ENCODE data around the gene WBP1. TPM values are rescaled to one million over a fixed set of nuclear protein-coding genes. Genes with fewer than 3 reads are reported as not detected.
"Not testable (repeated sequence)": the region's sequence is repeated elsewhere in the genome, so short reads cannot be mapped to it uniquely, and the experiment has no call there.

WBP1 gene
- total RNA-seq, 2 experiments from 2014 or later: 66.8 to 69.6 TPM

DNA sequence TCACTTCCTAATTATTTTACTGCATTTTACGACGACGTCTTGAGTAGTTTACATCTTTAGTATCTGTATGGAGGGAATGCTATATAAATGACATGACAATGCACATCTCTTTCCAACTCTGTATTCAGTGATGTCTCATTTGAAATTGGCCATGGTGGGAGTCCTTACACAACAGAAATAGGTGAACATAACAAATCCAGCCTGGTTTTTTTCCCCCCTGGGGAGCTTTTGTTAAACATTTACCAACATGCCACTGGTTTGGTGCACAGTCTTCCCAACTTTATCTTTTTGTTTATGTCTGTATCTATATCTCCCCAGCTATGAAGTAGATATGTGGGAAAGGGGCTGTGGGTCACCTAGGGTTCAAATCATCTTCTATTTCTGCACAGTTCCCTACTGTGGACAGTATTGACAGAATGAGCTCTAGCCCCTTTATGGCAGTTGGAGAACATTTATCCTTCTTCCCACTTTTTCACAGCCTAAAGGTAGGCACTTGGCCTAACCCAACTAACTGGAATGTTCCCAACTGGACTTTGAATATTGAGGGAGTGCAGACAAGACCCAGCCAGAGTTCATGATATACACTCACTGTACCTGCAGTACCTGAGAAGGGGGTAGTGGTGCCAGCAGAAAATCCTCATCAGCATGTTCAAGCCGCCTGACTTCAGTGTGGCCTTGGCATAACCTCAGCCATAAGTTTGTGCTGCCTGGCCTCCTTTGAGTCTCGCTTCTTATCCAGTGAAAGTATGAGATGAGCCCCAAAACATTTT lies 10.8 kb upstream of the WBP1 start:
- Mint-ChIP-seq H3K27ac (no peak overlapping the region), H3K9me3 (no peaks in the 10 kb centered on the region), H3K27me3 (peaks cover 38% of the 10 kb centered on the region), H3K4me3 (no peak overlapping the region), H3K4me1 (peaks cover 3% of the 10 kb centered on the region), H3K36me3 (no peaks in the 10 kb centered on the region)
- POLR2A ChIA-PET: interaction anchor here (0.7 kb wide), 1 partner anchor 10 kb away, joined by 3 read pairs; no protein-coding TSS in a partner anchor
- ATAC-seq (ENCODE audit: low read depth) (no peak), DNase-seq (no peak)

DNA sequence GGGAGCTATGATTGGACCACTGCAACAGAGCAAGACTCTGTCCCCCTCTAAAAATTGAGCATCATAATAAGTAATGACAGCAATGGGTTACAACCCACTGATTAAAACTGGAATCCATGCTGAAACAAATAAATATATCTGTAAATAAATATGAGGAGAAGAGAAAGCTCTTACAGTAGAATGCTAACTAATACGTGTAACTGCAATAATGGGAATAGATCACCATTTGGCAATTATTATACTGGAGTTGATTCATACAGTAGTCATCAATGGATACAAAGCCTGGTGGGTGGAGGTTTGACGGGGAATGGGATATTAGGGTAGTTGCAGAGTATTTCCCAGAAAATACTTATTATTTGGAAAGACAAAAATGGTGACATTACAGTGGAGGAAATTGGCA lies 9.5 kb upstream of the WBP1 start:
- no peaks in the 10 kb centered on the region for H3K9me3 Mint-ChIP-seq
- DNase-seq (no peak), ATAC-seq (ENCODE audit: low read depth) (no peak)
- peaks cover 27% of the 10 kb centered on the region for H3K27me3 Mint-ChIP-seq
- H3K4me3 Mint-ChIP-seq: no peak overlapping the region
- no peak overlapping the region for H3K27ac Mint-ChIP-seq
- H3K4me1 Mint-ChIP-seq: peaks cover 13% of the 10 kb centered on the region
- H3K36me3 Mint-ChIP-seq: no peaks in the 10 kb centered on the region
- POLR2A ChIA-PET: no interaction called here

DNA sequence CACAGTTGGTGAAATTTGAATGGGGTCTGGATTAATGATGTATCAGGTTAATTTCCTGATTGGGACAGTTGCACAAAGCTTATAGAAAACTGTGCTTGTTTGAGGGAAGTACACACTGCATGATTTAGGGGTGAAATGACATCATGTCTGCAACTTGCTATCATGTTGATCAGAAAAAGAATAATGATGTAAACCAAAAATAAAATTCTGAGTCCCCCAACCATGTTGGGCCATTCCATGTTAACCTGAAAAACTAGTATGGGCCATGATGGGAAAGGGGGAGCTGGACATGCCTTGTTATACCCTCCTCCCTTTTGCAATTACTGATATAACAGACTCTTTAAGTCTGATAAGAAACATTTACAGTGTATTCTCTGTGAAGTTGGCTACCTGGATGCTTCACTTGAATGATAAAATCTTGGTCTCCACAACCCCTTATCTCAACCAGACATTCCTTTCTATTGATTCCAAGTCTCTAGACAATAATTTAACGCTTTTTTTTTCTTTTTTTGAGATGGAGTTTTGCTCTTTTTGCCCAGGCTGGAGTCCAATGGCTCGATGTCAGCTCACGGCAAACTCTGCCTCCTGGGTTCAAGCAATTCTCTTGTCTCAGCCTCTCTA lies 7.6 kb upstream of the WBP1 start:
- peaks cover 25% of the 10 kb centered on the region for H3K4me1 Mint-ChIP-seq
- no peaks in the 10 kb centered on the region for H3K9me3 Mint-ChIP-seq
- ATAC-seq (ENCODE audit: low read depth): no peak
- peaks cover 2% of the 10 kb centered on the region for H3K36me3 Mint-ChIP-seq
- no peak for DNase-seq
- no peak overlapping the region for H3K4me3 Mint-ChIP-seq
- no peak overlapping the region for H3K27ac Mint-ChIP-seq
- peaks cover 12% of the 10 kb centered on the region for H3K27me3 Mint-ChIP-seq
- POLR2A ChIA-PET: interaction anchor here (1.5 kb wide), 1 partner anchor 28 kb away, joined by 10 read pairs; no protein-coding TSS in a partner anchor

DNA sequence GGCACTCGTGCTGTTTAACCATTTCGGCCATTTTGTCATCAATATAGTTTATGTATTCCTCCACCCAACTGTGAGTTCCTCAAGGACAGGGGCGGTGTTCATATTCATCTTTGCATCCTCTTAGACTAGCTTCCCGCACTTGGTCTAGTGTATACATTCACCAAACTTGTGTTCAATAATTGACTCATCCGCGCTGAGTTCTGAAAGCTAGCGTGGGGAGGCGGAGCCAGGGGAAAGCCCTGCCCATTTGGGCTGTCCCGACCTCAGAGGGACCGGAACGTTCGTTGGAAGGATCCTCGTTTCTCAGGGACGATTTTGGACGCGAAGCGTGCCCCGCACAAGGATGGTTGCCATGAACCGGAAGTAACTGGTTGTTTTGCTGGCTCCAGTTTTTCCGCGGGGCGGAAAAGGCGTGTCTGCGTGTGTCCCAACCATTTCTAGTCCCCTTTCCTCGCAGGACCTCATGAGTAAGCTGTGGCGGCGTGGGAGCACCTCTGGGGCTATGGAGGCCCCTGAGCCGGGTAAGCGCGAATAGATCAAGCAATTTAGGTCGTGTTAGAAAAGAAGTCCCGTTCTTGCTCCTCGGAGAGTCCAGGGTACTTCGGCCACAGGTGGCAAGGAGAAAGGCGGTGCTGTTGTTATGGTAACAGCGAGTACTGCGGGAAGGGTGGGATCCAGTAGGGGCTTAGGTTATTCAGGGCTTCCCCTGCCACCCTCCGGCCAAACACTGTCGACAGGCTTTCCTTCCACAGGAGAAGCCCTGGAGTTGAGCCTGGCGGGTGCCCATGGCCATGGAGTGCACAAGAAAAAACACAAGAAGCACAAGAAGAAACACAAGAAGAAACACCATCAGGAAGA lies 3.4 kb upstream of the WBP1 start, which contains the start of gene INO80B:
Gene INO80B, plus strand, starts transcription at position 434 of the 858 bp plus-strand sequence. Its CDS starts 30 bp downstream, at position 464.
- H3K27ac Mint-ChIP-seq: peak within 1 kb of the TSS; percentile 95
- H3K36me3 Mint-ChIP-seq: peaks cover 2% of the 10 kb centered on the region
- DNase-seq: peak; percentile 96
- H3K4me1 Mint-ChIP-seq: peaks cover 47% of the 10 kb centered on the region
- ATAC-seq (ENCODE audit: low read depth): peak; percentile 31
- H3K4me3 Mint-ChIP-seq: peak within 1 kb of the TSS; percentile 99
- H3K9me3 Mint-ChIP-seq: no peaks in the 10 kb centered on the region
- POLR2A ChIA-PET: interaction anchor here (1.3 to 6.7 kb wide), 11 partner anchors 10 to 277 kb away, joined by 3 to 58 read pairs (median 5); partner anchors contain the start of genes AUP1, C2orf81, CCDC142 and HTRA2
- no peaks in the 10 kb centered on the region for H3K27me3 Mint-ChIP-seq

DNA sequence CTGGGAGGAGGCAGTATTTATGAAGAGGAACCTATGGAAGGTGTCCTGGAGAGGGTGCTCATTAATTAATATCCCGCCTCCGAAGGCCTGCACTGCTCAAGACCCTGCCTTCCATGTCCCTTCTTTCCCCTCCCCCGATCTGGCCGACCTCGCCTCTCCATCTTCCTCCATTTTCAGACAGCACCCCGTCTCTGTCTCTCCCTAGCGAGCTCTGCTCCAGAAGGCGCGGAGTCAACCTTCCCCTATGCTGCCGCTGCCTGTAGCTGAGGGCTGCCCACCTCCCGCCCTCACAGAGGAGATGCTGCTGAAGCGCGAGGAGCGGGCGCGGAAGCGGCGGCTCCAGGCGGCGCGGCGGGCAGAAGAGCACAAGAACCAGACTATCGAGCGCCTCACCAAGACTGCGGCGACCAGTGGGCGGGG lies 1.1 kb upstream of the WBP1 start:
- ATAC-seq (ENCODE audit: low read depth) (no peak), DNase-seq (no peak)
- Mint-ChIP-seq H3K4me1 (peaks cover 52% of the 10 kb centered on the region), H3K27ac (peak overlapping the region; percentile 93), H3K4me3 (peak overlapping the region; percentile 99), H3K9me3 (no peaks in the 10 kb centered on the region), H3K27me3 (no peaks in the 10 kb centered on the region), H3K36me3 (peaks cover 3% of the 10 kb centered on the region)
- POLR2A ChIA-PET: interaction anchor here (0.7 to 6.7 kb wide), 9 partner anchors 11 to 73 kb away, joined by 3 to 58 read pairs (median 28); partner anchors contain the start of genes AUP1, C2orf81, CCDC142 and HTRA2

DNA sequence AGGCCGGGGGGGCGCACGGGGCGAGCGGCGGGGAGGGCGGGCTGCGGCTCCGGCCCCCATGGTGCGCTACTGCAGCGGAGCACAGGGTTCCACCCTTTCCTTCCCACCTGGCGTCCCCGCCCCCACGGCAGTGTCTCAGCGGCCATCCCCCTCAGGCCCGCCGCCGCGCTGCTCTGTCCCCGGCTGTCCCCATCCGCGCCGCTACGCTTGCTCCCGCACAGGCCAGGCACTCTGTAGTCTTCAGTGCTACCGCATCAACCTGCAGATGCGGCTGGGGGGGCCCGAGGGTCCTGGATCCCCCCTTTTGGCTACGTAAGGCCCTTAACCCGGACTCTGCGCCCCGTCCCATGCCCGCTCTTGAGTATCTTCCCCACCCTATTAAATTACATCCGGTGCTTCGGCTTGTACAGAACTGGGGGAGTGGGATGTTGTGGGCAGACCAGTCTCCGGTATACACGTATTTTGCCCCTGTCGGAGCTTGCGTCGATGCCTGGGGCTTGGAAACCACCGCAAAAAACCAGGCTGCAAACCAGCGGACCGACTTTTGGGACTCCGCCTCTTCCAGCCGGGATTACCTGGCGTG lies 598 bp upstream of the WBP1 start:
- POLR2A ChIA-PET: interaction anchor here (0.5 to 6.7 kb wide), 16 partner anchors 10 to 721 kb away, joined by 3 to 58 read pairs (median 5); partner anchors contain the start of genes AUP1, C2orf81, CCDC142 and HTRA2
- peaks cover 5% of the 10 kb centered on the region for H3K36me3 Mint-ChIP-seq
- DNase-seq: peak; percentile 90
- peak overlapping the region; percentile 93 for H3K27ac Mint-ChIP-seq
- H3K9me3 Mint-ChIP-seq: no peaks in the 10 kb centered on the region
- H3K27me3 Mint-ChIP-seq: no peaks in the 10 kb centered on the region
- ATAC-seq (ENCODE audit: low read depth): peak; percentile 38
- peak overlapping the region; percentile 99 for H3K4me3 Mint-ChIP-seq
- H3K4me1 Mint-ChIP-seq: peaks cover 49% of the 10 kb centered on the region

DNA sequence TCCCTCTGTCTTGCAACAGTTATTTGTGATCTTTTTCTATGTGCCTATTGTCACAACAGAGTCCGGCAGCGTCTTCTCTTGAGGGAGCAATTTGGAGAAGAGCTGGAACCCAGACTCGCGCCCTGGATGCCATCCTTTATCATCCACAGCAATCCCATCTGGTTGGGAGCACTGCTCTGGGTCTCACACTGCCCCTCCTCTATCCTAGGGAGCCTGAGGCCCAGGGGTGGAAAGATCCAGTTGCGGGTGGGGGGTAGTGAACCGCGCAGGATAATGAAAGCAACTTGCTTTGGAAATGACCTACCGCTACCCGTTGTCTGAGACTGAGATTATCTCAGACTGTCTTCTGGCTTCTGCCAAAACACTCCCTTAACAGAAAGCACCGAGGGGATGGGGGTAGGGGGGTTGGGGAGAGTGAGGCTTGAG lies 713 bp downstream of the WBP1 start:
- H3K27ac Mint-ChIP-seq: peak overlapping the region; percentile 93
- H3K9me3 Mint-ChIP-seq: no peaks in the 10 kb centered on the region
- DNase-seq (no peak), ATAC-seq (ENCODE audit: low read depth) (no peak)
- H3K4me1 Mint-ChIP-seq: peaks cover 49% of the 10 kb centered on the region
- POLR2A ChIA-PET: interaction anchor here (1.0 to 6.7 kb wide), 15 partner anchors 10 to 722 kb away, joined by 3 to 58 read pairs (median 5); partner anchors contain the start of genes AUP1, C2orf81, CCDC142 and HTRA2
- no peaks in the 10 kb centered on the region for H3K27me3 Mint-ChIP-seq
- H3K36me3 Mint-ChIP-seq: peaks cover 8% of the 10 kb centered on the region
- peak overlapping the region; percentile 99 for H3K4me3 Mint-ChIP-seq

DNA sequence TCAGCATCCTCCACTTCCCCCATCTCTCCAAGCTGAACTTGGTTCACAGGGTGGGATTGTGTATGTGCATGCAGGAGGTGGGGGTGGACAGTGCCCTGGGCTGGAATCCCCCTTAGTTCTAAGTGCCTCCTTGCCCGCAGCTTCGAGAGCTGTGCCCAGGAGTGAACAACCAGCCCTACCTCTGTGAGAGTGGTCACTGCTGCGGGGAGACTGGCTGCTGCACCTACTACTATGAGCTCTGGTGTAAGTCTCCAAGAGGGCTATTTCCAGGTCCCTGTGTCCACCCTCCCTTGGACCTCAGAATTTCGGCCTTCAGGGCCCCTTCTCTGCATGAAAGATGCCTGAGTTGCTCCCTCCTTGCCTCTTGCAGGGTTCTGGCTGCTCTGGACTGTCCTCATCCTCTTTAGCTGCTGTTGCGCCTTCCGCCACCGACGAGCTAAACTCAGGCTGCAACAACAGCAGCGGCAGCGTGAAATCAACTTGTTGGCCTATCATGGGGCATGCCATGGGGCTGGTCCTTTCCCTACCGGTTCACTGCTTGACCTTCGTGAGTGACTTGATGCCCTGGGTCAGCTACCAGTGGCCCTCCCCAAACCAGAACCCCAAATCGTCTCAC lies 1.4 kb downstream of the WBP1 start:
- POLR2A ChIA-PET: interaction anchor here (0.6 to 6.7 kb wide), 9 partner anchors 9 to 716 kb away, joined by 3 to 58 read pairs (median 28); partner anchors contain the start of genes AUP1, C2orf81, CCDC142 and HTRA2
- not testable (repeated sequence) for H3K36me3 Mint-ChIP-seq; ATAC-seq (ENCODE audit: low read depth); DNase-seq; H3K27me3 Mint-ChIP-seq; H3K9me3 Mint-ChIP-seq
- peaks cover 49% of the 10 kb centered on the region for H3K4me1 Mint-ChIP-seq
- peak overlapping the region; percentile 99 for H3K4me3 Mint-ChIP-seq
- peak overlapping the region; percentile 93 for H3K27ac Mint-ChIP-seq

DNA sequence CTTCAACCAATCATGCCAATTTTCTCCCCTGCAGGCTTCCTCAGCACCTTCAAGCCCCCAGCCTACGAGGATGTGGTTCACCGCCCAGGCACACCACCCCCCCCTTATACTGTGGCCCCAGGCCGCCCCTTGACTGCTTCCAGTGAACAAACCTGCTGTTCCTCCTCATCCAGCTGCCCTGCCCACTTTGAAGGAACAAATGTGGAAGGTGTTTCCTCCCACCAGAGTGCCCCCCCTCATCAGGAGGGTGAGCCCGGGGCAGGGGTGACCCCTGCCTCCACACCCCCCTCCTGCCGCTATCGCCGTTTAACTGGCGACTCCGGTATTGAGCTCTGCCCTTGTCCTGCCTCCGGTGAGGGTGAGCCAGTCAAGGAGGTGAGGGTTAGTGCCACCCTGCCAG lies 1.9 kb downstream of the WBP1 start:
- peaks cover 44% of the 10 kb centered on the region for H3K4me1 Mint-ChIP-seq
- H3K27me3 Mint-ChIP-seq; ATAC-seq (ENCODE audit: low read depth); DNase-seq; H3K9me3 Mint-ChIP-seq; H3K36me3 Mint-ChIP-seq: not testable (repeated sequence)
- peak overlapping the region; percentile 11 for H3K4me3 Mint-ChIP-seq
- peak overlapping the region; percentile 42 for H3K27ac Mint-ChIP-seq
- POLR2A ChIA-PET: interaction anchor here (0.6 to 6.0 kb wide), 3 partner anchors 22 to 716 kb away, joined by 5 to 39 read pairs (median 28); partner anchors contain the start of genes AUP1, CCDC142, HTRA2 and TTC31

DNA sequence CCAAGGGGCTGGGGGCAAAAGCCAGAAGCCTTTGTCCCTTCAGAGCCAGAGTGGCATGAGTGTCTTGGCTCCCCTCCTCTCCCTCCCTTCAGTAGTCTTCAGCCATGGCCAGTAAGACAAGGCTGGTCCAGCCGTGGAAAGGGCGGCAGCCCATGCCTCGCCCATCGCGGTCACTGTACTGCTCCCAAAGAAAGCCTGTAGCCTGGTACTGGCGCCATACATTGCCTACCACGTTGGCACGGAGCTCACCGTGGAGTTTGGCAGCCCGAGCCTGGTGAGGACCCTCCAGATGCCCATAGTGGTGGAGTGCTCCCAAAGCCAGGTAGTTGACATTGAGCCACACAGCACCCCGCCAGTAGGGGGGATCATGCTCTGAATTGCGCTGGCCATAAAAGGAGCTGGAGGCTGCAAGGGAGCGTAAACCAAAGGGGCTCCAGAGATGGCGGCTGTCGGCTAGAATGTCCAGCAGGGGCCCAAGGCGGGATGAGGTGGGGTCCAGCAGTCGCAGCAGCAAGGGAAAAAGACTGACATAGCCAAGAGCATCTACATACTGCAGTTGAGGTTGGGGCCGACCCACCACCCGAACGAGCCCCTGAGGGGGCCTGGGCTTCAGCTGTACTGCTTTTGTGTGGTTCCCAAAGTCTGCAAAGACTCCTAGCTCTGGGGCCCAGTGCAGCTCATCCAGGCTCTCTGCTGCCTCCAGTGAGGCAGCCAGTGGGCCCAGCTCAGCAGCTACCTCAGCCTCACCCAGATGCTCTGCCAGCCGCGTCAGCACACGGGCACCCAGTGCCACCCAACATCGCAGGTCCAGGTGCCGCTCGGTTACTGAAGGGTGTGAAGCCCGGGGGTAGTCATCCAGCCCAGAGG lies 3.2 kb downstream of the WBP1 start:
- no peaks in the 10 kb centered on the region for H3K27me3 Mint-ChIP-seq
- no peaks in the 10 kb centered on the region for H3K9me3 Mint-ChIP-seq
- H3K4me1 Mint-ChIP-seq: peaks cover 35% of the 10 kb centered on the region
- no peak for DNase-seq
- H3K36me3 Mint-ChIP-seq: peaks cover 7% of the 10 kb centered on the region
- no peak for ATAC-seq (ENCODE audit: low read depth)
- no peak overlapping the region for H3K4me3 Mint-ChIP-seq
- H3K27ac Mint-ChIP-seq: no peak overlapping the region
- POLR2A ChIA-PET: interaction anchor here (1.0 to 1.3 kb wide), 3 partner anchors 10 to 73 kb away, joined by 3 to 4 read pairs (median 3); no protein-coding TSS in a partner anchor

DNA sequence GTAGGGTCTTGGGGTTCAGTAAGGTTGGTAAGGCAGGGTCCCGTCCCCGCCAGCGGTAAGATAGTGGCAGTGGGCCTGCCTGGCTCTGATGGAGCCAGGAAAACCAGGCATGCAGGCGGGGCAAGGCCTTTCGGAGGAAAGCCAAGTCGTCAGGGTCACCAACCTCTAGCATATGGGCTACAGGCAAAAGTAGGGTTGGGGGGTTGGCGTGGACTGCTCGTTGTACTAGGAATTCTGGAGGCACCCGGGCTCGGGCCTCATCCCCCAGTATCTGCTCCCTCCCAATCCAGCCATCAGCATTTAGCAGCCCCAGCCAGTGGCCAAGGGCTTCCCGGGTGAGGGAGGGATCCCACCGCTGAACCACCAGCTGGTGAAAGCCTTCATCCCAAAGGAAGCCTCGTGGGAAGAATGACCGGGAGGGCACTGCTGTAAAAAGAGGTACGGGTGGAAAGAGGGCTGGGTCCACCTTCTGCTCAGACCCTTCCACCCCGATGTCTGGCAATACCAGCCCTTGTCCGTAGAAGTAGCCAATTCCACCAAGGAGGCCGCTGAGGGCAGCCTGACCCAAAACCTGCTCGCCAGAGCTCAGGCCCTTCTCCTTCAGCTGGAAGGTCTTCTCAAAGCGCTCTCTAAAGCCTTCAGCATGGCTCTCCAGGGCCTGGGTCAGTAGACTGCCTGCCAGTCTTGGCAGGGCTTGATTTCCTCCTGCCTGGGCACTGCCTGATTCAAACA lies 4.0 kb downstream of the WBP1 start:
- H3K4me1 Mint-ChIP-seq: peaks cover 27% of the 10 kb centered on the region
- no peak for ATAC-seq (ENCODE audit: low read depth)
- no peaks in the 10 kb centered on the region for H3K9me3 Mint-ChIP-seq
- no peak for DNase-seq
- POLR2A ChIA-PET: interaction anchor here (1.0 to 1.3 kb wide), 4 partner anchors 9 to 72 kb away, joined by 3 to 4 read pairs (median 4); partner anchors contain the start of gene MRPL53
- no peak overlapping the region for H3K27ac Mint-ChIP-seq
- H3K4me3 Mint-ChIP-seq: no peak overlapping the region
- peaks cover 7% of the 10 kb centered on the region for H3K36me3 Mint-ChIP-seq
- H3K27me3 Mint-ChIP-seq: no peaks in the 10 kb centered on the region
